SK-N-SH (cell line): ENCODE measurements around the gene IFNA1. TPM values are rescaled to one million over a fixed set of nuclear protein-coding genes. Genes with fewer than 3 reads are reported as not detected.

Experiments used
- CTCF ChIA-PET: fragments of 300-600, 350-600 bp; formaldehyde crosslinking; extraction: SDS; loops from one replicate; lab custom pipeline; 2021; lab: Yijun Ruan, JAX
- POLR2A ChIA-PET: fragments of 350-600 bp; sonication (Branson Sonifier 250); formaldehyde crosslinking; extraction: SDS; loops from one replicate; lab custom pipeline; 2020; ENCODE audit warnings: antibody characterized with exemption, inconsistent platforms; lab: Yijun Ruan, JAX
- DNase-seq: peaks from one replicate; pipeline ENCODE4 v3.0.0; 2012
- H2AFZ ChIP-seq: fragments of 200-600 bp; sonication (generic); 2 replicates; pipeline ENCODE4 v1.8.1; 2016; ENCODE audit warnings: antibody characterized with exemption, mild to moderate bottlenecking, low read depth
- H3F3A ChIP-seq: fragments of 200-600 bp; sonication (generic); replicated peaks from 2 replicates; pipeline ENCODE3; 2016; ENCODE audit warnings: antibody characterized with exemption, mild to moderate bottlenecking; ENCODE audit not compliant: insufficient read depth
- H3K27ac ChIP-seq, 2 experiments: fragments of 200-500 bp in 1 of 2; fragments of 200-600 bp in 1 of 2; sonication (Bioruptor generic) in 1 of 2; sonication (generic), shearing (Covaris generic) in 1 of 2; 2 replicates each; pipeline versions ENCODE4 v1.5.1 to v1.6.1; 2014 to 2016; ENCODE audit warnings: low read depth in 2 of 2, inconsistent platforms in 1 of 2, low read length in 1 of 2, mild to moderate bottlenecking in 1 of 2, mixed read lengths in 1 of 2
- H3K27me3 ChIP-seq: fragments of 200-600 bp; sonication (generic), shearing (Covaris generic); 2 replicates; pipeline ENCODE4 v1.6.1; 2016; ENCODE audit warnings: mixed run types; ENCODE audit not compliant: insufficient read depth
- H3K36me3 ChIP-seq, 2 experiments: fragments of 200-500 bp in 1 of 2; fragments of 200-600 bp in 1 of 2; sonication (Bioruptor generic) in 1 of 2; sonication (generic) in 1 of 2; replicated peaks in 1 of 2; 2 replicates each; pipeline versions ENCODE3 to v1.5.1; 2014 to 2016; ENCODE audit warnings: low read length in 1 of 2, mild to moderate bottlenecking in 1 of 2; ENCODE audit not compliant: insufficient read depth in 2 of 2, control insufficient read depth in 1 of 2
- H3K4me1 ChIP-seq, 2 experiments: fragments of 200-500 bp in 1 of 2; fragments of 200-600 bp in 1 of 2; sonication (Bioruptor generic) in 1 of 2; sonication (generic), shearing (Covaris generic) in 1 of 2; 2 replicates each; pipeline versions ENCODE4 v1.5.1 to v1.6.1; 2014 to 2016; ENCODE audit warnings: low read depth in 1 of 2, low read length in 1 of 2, mixed run types in 1 of 2; ENCODE audit not compliant: insufficient read depth in 2 of 2, control insufficient read depth in 1 of 2
- H3K4me2 ChIP-seq: fragments of 200-600 bp; sonication (generic), shearing (Covaris generic); 2 replicates; pipeline ENCODE4 v1.6.1; 2017; ENCODE audit warnings: mixed run types
- H3K4me3 ChIP-seq, 2 experiments: fragments of 200-500 bp in 1 of 2; fragments of 200-600 bp in 1 of 2; sonication (Bioruptor generic) in 1 of 2; sonication (generic), shearing (Covaris generic) in 1 of 2; 2 replicates each; pipeline versions ENCODE4 v1.5.1 to v1.8.1; 2014 to 2016; ENCODE audit warnings: low read depth in 2 of 2, inconsistent platforms in 1 of 2, low read length in 1 of 2, mild to moderate bottlenecking in 1 of 2, mixed read lengths in 1 of 2, moderate library complexity in 1 of 2
- H3K79me2 ChIP-seq: fragments of 200-600 bp; sonication (generic); 2 replicates; pipeline ENCODE4 v1.8.1; 2017; ENCODE audit warnings: mild to moderate bottlenecking; ENCODE audit not compliant: insufficient read depth
- H3K9ac ChIP-seq: fragments of 200-600 bp; sonication (generic); 2 replicates; pipeline ENCODE4 v1.6.1; 2017; ENCODE audit warnings: mixed run types
- H3K9me2 ChIP-seq: fragments of 200-600 bp; sonication (generic); 2 replicates; pipeline ENCODE4 v1.6.1; 2017; ENCODE audit warnings: mixed run types
- H3K9me3 ChIP-seq: fragments of 200-600 bp; sonication (generic); 2 replicates; pipeline ENCODE4 v1.6.1; 2017; ENCODE audit warnings: mixed run types, mild to moderate bottlenecking, moderate library complexity
- H4K20me1 ChIP-seq: fragments of 200-600 bp; sonication (generic); 2 replicates; pipeline ENCODE4 v1.6.1; 2017; ENCODE audit warnings: mild to moderate bottlenecking, mixed run types; ENCODE audit not compliant: insufficient read depth
- CHD2 ChIP-seq: fragments of 150-350 bp; IDR thresholded peaks from 2 replicates; pipeline ENCODE4 v1.6.1; 2018; ENCODE audit warnings: low read length; ENCODE audit not compliant: partially characterized antibody
- ELF1 ChIP-seq: IDR thresholded peaks from 2 replicates; pipeline ENCODE4 v1.4.0; 2012
- EZH2phosphoT487 ChIP-seq: fragments of 200-600 bp; sonication (generic); IDR thresholded peaks from 2 replicates; pipeline ENCODE4 v1.6.1; 2017; ENCODE audit warnings: low read depth, mixed run types, mild to moderate bottlenecking, antibody characterized with exemption, moderate library complexity, borderline replicate concordance
- FOSL2 ChIP-seq: IDR thresholded peaks from 2 replicates; pipeline ENCODE4 v1.4.0; 2012; ENCODE audit warnings: low read depth, mild to moderate bottlenecking, moderate library complexity, borderline replicate concordance
- FOXM1 ChIP-seq: IDR thresholded peaks from 2 replicates; pipeline ENCODE4 v1.4.0; 2012; ENCODE audit warnings: low read depth, mild to moderate bottlenecking
- GABPA ChIP-seq: IDR thresholded peaks from 2 replicates; pipeline ENCODE4 v1.4.0; 2012; ENCODE audit warnings: low read depth, mild to moderate bottlenecking
- GATA2 ChIP-seq: sonication (generic); formaldehyde crosslinking; IDR thresholded peaks from 2 replicates; pipeline ENCODE4 v1.5.0; 2020; ENCODE audit warnings: mild to moderate bottlenecking, missing genetic modification reagents
- MEF2A ChIP-seq: IDR thresholded peaks from 2 replicates; pipeline ENCODE4 v1.4.0; 2012; ENCODE audit warnings: low read depth, borderline replicate concordance
- RFX5 ChIP-seq: IDR thresholded peaks from 2 replicates; pipeline ENCODE4 v1.6.1; 2012; ENCODE audit warnings: mild to moderate bottlenecking, improper control_type of control experiment, low read length
- RXRA ChIP-seq: IDR thresholded peaks from 2 replicates; pipeline ENCODE4 v1.4.0; 2012; ENCODE audit warnings: low read depth, mild to moderate bottlenecking, borderline replicate concordance
- SIN3A ChIP-seq: IDR thresholded peaks from 2 replicates; pipeline ENCODE4 v1.6.1; 2012; ENCODE audit warnings: low read depth, mild to moderate bottlenecking, low read length, moderate library complexity, borderline replicate concordance
- SMC3 ChIP-seq: IDR thresholded peaks from 2 replicates; pipeline ENCODE4 v1.6.1; 2012; ENCODE audit warnings: low read depth, low read length, improper control_type of control experiment
- TAF1 ChIP-seq: IDR thresholded peaks from 2 replicates; pipeline ENCODE4 v1.6.1; 2012; ENCODE audit warnings: low read depth, mild to moderate bottlenecking, low read length, moderate library complexity, borderline replicate concordance
- TEAD4 ChIP-seq: IDR thresholded peaks from 2 replicates; pipeline ENCODE4 v1.4.0; 2012; ENCODE audit warnings: mild to moderate bottlenecking, borderline replicate concordance; ENCODE audit not compliant: insufficient read depth
- YY1 ChIP-seq: IDR thresholded peaks from 2 replicates; pipeline ENCODE4 v1.4.0; 2012; ENCODE audit warnings: low read depth, mild to moderate bottlenecking
- WGBS: methylation state at CpG from one replicate; pipeline ENCODE4 v1.1.6; 2017; ENCODE audit warnings: low lambda C conversion rate; 5-methylcytosine and 5-hydroxymethylcytosine counted together
- polyA plus RNA-seq, 3 experiments: library from polyadenylated mRNA; depleted of rRNA; stranded (reverse); fragments of >200 nt; gene quantifications; 2 replicates each; pipeline ENCODE4 v1.2.3, GENCODE V29; 2012
- TF ChIP-seq, protein P1 (sequence below): IDR thresholded peaks from 2 replicates; pipeline ENCODE4 v1.4.0; 2012; ENCODE audit warnings: low read depth, borderline replicate concordance
- TF ChIP-seq, protein P2 (sequence below): IDR thresholded peaks from 2 replicates; pipeline ENCODE4 v1.4.0; 2012; ENCODE audit warnings: low read depth
- TF ChIP-seq, protein P3 (sequence below): IDR thresholded peaks from 2 replicates; pipeline ENCODE4 v1.6.1; 2012; ENCODE audit warnings: mild to moderate bottlenecking, low read depth, low read length, moderate library complexity

Gene IFNA1
- polyA plus RNA-seq, 1 of the 3 experiments (the other 2 are of a cell fraction): not detected

DNA sequence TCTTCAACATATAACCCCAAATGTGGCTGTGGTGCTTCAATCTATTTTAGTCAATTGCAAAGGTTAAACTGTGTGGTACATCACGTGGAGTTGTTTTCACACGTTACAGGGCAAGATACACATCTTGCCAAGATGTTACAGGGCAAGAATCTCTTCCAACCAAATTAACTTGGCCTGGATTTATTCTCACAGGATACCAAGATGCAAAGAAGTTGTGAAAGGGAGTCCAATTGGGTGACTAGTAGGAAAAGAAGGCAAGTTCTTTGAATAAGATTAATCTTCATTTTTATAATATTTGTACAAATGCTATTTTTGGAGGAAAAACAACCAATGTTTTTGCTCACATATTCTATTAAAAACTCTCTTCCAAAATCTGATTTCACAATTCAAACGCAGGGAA, 36.1 kb upstream of the IFNA1 start:
- Histone ChIP-seq H4K20me1 (no peaks in the 10 kb centered on the region), H3K4me3 (no peak overlapping the region), H3K9me3 (no peaks in the 10 kb centered on the region), H3K4me2 (no peak overlapping the region), H3K36me3 (no peaks in the 10 kb centered on the region), H2AFZ (no peak overlapping the region), H3K27me3 (peaks cover 15% of the 10 kb centered on the region; the same call in 1 of the 2 replicates), H3K27ac (no peak overlapping the region), H3K9me2 (no peaks in the 10 kb centered on the region), H3K4me1 (no peaks in the 10 kb centered on the region), H3K79me2 (no peaks in the 10 kb centered on the region), H3F3A (no peaks in the 10 kb centered on the region), H3K9ac (no peak overlapping the region)
- DNase-seq: no peak
- 7% methylated on average over 3 of the region's 3 CpGs for WGBS
- CTCF ChIA-PET: no interaction called here
- TF ChIP-seq TAF1 (no peak), RXRA (no peak), SIN3A (no peak), RFX5 (no peak), FOXM1 (no peak), MEF2A (no peak), FOSL2 (no peak), SMC3 (no peak), TEAD4 (no peak), CHD2 (no peak), YY1 (no peak), ELF1 (no peak), GATA2 (CRISPR knock-in tag) (no peak), GABPA (no peak), EZH2phosphoT487 (no peak)
- TF ChIP-seq, protein P1, sequence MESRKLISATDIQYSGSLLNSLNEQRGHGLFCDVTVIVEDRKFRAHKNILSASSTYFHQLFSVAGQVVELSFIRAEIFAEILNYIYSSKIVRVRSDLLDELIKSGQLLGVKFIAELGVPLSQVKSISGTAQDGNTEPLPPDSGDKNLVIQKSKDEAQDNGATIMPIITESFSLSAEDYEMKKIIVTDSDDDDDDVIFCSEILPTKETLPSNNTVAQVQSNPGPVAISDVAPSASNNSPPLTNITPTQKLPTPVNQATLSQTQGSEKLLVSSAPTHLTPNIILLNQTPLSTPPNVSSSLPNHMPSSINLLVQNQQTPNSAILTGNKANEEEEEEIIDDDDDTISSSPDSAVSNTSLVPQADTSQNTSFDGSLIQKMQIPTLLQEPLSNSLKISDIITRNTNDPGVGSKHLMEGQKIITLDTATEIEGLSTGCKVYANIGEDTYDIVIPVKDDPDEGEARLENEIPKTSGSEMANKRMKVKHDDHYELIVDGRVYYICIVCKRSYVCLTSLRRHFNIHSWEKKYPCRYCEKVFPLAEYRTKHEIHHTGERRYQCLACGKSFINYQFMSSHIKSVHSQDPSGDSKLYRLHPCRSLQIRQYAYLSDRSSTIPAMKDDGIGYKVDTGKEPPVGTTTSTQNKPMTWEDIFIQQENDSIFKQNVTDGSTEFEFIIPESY: no peak
- TF ChIP-seq, protein P2, sequence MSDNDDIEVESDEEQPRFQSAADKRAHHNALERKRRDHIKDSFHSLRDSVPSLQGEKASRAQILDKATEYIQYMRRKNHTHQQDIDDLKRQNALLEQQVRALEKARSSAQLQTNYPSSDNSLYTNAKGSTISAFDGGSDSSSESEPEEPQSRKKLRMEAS: no peak
- TF ChIP-seq, protein P3, sequence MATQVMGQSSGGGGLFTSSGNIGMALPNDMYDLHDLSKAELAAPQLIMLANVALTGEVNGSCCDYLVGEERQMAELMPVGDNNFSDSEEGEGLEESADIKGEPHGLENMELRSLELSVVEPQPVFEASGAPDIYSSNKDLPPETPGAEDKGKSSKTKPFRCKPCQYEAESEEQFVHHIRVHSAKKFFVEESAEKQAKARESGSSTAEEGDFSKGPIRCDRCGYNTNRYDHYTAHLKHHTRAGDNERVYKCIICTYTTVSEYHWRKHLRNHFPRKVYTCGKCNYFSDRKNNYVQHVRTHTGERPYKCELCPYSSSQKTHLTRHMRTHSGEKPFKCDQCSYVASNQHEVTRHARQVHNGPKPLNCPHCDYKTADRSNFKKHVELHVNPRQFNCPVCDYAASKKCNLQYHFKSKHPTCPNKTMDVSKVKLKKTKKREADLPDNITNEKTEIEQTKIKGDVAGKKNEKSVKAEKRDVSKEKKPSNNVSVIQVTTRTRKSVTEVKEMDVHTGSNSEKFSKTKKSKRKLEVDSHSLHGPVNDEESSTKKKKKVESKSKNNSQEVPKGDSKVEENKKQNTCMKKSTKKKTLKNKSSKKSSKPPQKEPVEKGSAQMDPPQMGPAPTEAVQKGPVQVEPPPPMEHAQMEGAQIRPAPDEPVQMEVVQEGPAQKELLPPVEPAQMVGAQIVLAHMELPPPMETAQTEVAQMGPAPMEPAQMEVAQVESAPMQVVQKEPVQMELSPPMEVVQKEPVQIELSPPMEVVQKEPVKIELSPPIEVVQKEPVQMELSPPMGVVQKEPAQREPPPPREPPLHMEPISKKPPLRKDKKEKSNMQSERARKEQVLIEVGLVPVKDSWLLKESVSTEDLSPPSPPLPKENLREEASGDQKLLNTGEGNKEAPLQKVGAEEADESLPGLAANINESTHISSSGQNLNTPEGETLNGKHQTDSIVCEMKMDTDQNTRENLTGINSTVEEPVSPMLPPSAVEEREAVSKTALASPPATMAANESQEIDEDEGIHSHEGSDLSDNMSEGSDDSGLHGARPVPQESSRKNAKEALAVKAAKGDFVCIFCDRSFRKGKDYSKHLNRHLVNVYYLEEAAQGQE: no peak
- POLR2A ChIA-PET: no interaction called here
